SK-N-MC (cell line): ENCODE results near the gene PAPOLA.

Experiments used
- EZH2 ChIP-seq: fragments of 200-600 bp; sonication (generic); IDR thresholded peaks from one replicate; pipeline ENCODE4 v1.6.1; 2017; ENCODE audit warnings: antibody characterized with exemption
- POLR2AphosphoS5 ChIP-seq: IDR thresholded peaks from 2 replicates; pipeline ENCODE4 v1.6.1; 2012; ENCODE audit warnings: mild to moderate bottlenecking, low read depth, low read length, borderline replicate concordance

- no peak for TF ChIP-seq EZH2
- no peak for TF ChIP-seq POLR2AphosphoS5
Observed at GRCh38 chr14:96508900-96509299, 6.7 kb downstream of the PAPOLA start.
